ENCODE measurements around the gene IKZF1.

GRCh38 chr7:50422858-50423257 lies 118.3 kb downstream of the IKZF1 start:
- TF ChIP-seq CTCF (IDR thresholded peaks at IDR 0.05) (no peak), NR1H2 (CRISPR knock-in tag; IDR thresholded peaks at IDR 0.05) (no peak), IRF2 (CRISPR knock-in tag; IDR thresholded peaks at IDR 0.05; ENCODE audit: borderline replicate concordance, low read depth) (no peak), HMGXB4 (CRISPR knock-in tag; IDR thresholded peaks at IDR 0.05) (no peak), SP1 (CRISPR knock-in tag; conservative IDR thresholded peaks at IDR 0.05) (no peak), ATF6 (CRISPR knock-in tag; IDR thresholded peaks at IDR 0.05) (no peak), ZNF512 (CRISPR knock-in tag; IDR thresholded peaks at IDR 0.05; ENCODE audit: borderline replicate concordance) (no peak), ZNF232 (CRISPR knock-in tag; IDR thresholded peaks at IDR 0.05) (no peak), ZSCAN18 (CRISPR knock-in tag; IDR thresholded peaks at IDR 0.05) (no peak)

Data from WTC11 (cell line).